Neural progenitor cell (in vitro differentiated cells): ENCODE data around the gene EXD3. TPM values are rescaled to one million over a fixed set of nuclear protein-coding genes. Genes with fewer than 3 reads are reported as not detected.
A peak's percentile ranks its signal among the peaks of the same experiment; 100 is the strongest.
"Not testable (repeated sequence)": the region's sequence is repeated elsewhere in the genome, so short reads cannot be mapped to it uniquely, and the experiment has no call there.

Experiments used
- DNase-seq: peaks from one replicate; pipeline ENCODE4 v3.0.0-alpha.2; 2016; ENCODE audit warnings: low spot score
- H2AFZ ChIP-seq: fragments of 200-600 bp; sonication (generic); replicated peaks from 2 replicates; pipeline ENCODE4 v1.6.1; 2016; ENCODE audit warnings: antibody characterized with exemption
- H3F3A ChIP-seq: fragments of 200-600 bp; sonication (generic); 2 replicates; pipeline ENCODE4 v1.6.1; 2016; ENCODE audit warnings: antibody characterized with exemption, low read depth
- H3K27ac ChIP-seq: fragments of 200-600 bp; sonication (generic); 2 replicates; pipeline ENCODE4 v1.5.1; 2016; ENCODE audit warnings: mild to moderate bottlenecking
- H3K27me3 ChIP-seq: fragments of 200-600 bp; sonication (generic); 2 replicates; pipeline ENCODE4 v1.6.1; 2016; ENCODE audit warnings: mild to moderate bottlenecking, moderate library complexity
- H3K36me3 ChIP-seq: fragments of 200-600 bp; sonication (generic); 2 replicates; pipeline ENCODE4 v1.5.1; 2016
- H3K4me1 ChIP-seq: fragments of 200-600 bp; sonication (generic); 2 replicates; pipeline ENCODE4 v1.6.1; 2016; ENCODE audit warnings: mixed run types
- H3K4me2 ChIP-seq: fragments of 200-600 bp; sonication (generic); 2 replicates; pipeline ENCODE4 v1.6.1; 2016
- H3K4me3 ChIP-seq: fragments of 200-600 bp; sonication (generic); 2 replicates; pipeline ENCODE4 v1.5.1; 2016
- H3K79me2 ChIP-seq: fragments of 200-600 bp; sonication (generic); 2 replicates; pipeline ENCODE4 v1.6.1; 2016; ENCODE audit warnings: low read depth
- H3K9ac ChIP-seq: fragments of 200-600 bp; sonication (generic); 2 replicates; pipeline ENCODE4 v1.6.1; 2016
- H3K9me3 ChIP-seq: fragments of 200-600 bp; sonication (generic); 2 replicates; pipeline ENCODE4 v1.5.1; 2016; ENCODE audit warnings: low read depth
- H4K20me1 ChIP-seq: fragments of 200-600 bp; sonication (generic); 2 replicates; pipeline ENCODE4 v1.6.1; 2016; ENCODE audit warnings: low read depth
- H3K27ac Mint-ChIP-seq: 3 replicates; pipeline ENCODE4 v1.8.0; 2021; ENCODE audit warnings: mixed read lengths
- H3K27me3 Mint-ChIP-seq: 2 replicates; pipeline ENCODE4 v1.8.0; 2022; ENCODE audit warnings: low read depth, mild to moderate bottlenecking, inconsistent platforms, moderate library complexity, mixed read lengths; ENCODE audit not compliant: insufficient read depth
- H3K36me3 Mint-ChIP-seq: 3 replicates; pipeline ENCODE4 v1.8.0; 2021; ENCODE audit warnings: mixed read lengths
- H3K4me1 Mint-ChIP-seq: 3 replicates; pipeline ENCODE4 v1.8.0; 2021; ENCODE audit warnings: mixed read lengths
- H3K4me3 Mint-ChIP-seq: 3 replicates; pipeline ENCODE4 v1.8.0; 2021; ENCODE audit warnings: mild to moderate bottlenecking, moderate library complexity, mixed read lengths
- H3K9me3 Mint-ChIP-seq: 3 replicates; pipeline ENCODE4 v1.8.0; 2020; ENCODE audit warnings: mixed read lengths
- EZH2 ChIP-seq: fragments of 200-600 bp; sonication (generic); IDR thresholded peaks from 2 replicates; pipeline ENCODE4 v1.6.1; 2017; ENCODE audit warnings: antibody characterized with exemption, mild to moderate bottlenecking, moderate library complexity
- EZH2phosphoT487 ChIP-seq: fragments of 200-600 bp; sonication (generic); IDR thresholded peaks from 2 replicates; pipeline ENCODE4 v1.6.1; 2017; ENCODE audit warnings: antibody characterized with exemption
- total RNA-seq: library from RNA; depleted of rRNA; stranded (reverse); fragments of >200 nt; gene quantifications from 2 replicates; pipeline ENCODE4 v1.2.3, GENCODE V29; 2015; ENCODE audit warnings: low replicate concordance
- TF ChIP-seq, protein P1 (sequence below): fragments of 200-600 bp; sonication (generic); IDR thresholded peaks from 2 replicates; pipeline ENCODE4 v1.5.1; 2017; ENCODE audit warnings: antibody characterized with exemption, mild to moderate bottlenecking

The EXD3 gene
- total RNA-seq, 1 donor from 2014 or later, result 4.7 TPM

DNA sequence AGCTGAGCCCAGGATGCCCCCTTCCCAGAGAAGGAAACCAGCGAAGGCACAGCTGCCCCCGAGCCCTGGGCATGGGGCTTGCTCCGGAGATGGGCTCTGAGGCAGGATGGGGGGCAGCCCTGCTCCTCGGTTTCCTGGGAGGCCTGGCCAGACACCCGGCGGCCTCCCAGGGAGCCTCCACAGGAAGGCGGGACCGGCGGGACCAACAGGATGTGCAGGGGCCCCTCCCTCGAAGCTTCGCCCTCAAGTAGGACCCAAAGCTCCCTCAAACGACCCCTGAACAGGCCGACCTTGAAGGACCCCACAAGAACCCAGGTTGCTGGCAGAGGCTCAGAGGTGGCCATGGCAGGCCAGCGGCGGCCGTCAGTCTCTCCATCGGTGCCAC is 11.7 kb downstream of the EXD3 start:
- H3K4me1 Mint-ChIP-seq, result peaks cover 5% of the 10 kb centered on the region
- H3F3A ChIP-seq, result no peaks in the 10 kb centered on the region
- no peak overlapping the region for H3K4me3 Mint-ChIP-seq
- H3K27ac Mint-ChIP-seq, result no peak overlapping the region
- DNase-seq, result no peak
- H3K9me3 ChIP-seq, result no peaks in the 10 kb centered on the region
- peaks cover 2% of the 10 kb centered on the region for H3K27me3 Mint-ChIP-seq
- no peaks in the 10 kb centered on the region for H3K36me3 ChIP-seq
- no peaks in the 10 kb centered on the region for H3K36me3 Mint-ChIP-seq
- peaks cover 13% of the 10 kb centered on the region for H3K4me1 ChIP-seq
- no peak overlapping the region for H3K4me3 ChIP-seq
- no peak for TF ChIP-seq EZH2
- TF ChIP-seq EZH2phosphoT487, result no peak
- H3K79me2 ChIP-seq, result no peaks in the 10 kb centered on the region
- no peak overlapping the region for H3K9ac ChIP-seq
- H3K4me2 ChIP-seq, result no peak overlapping the region
- no peak overlapping the region for H3K27ac ChIP-seq
- H2AFZ ChIP-seq, result no peak overlapping the region
- H3K9me3 Mint-ChIP-seq, result no peaks in the 10 kb centered on the region
- peaks cover 6% of the 10 kb centered on the region for H3K27me3 ChIP-seq
- H4K20me1 ChIP-seq, result peaks cover 19% of the 10 kb centered on the region

DNA sequence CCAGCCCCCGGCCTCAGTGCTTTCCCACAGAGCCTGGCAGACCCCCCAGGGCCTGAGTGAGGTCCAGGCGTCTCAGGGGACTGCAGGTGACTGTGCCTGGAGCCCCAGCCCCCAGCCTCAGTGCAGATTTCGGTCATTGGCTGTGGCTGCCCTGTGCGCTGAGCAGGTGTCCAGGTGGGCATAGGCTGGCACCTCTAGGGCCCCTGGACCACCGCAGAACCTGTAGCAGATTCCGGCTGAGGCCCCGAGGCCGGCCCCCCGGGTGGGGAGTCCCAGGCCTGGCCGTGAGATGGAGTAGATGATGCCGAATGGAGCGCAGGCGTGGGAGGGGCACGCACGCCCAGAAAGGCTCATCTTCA is 12.1 kb downstream of the EXD3 start:
- Histone ChIP-seq H3K4me3 (no peak overlapping the region), H3K9me3 (no peaks in the 10 kb centered on the region), H3F3A (no peaks in the 10 kb centered on the region), H3K36me3 (no peaks in the 10 kb centered on the region), H3K4me2 (no peak overlapping the region), H3K79me2 (no peaks in the 10 kb centered on the region), H3K9ac (no peak overlapping the region), H4K20me1 (peaks cover 23% of the 10 kb centered on the region), H3K4me1 (peaks cover 13% of the 10 kb centered on the region), H3K27me3 (peaks cover 10% of the 10 kb centered on the region), H2AFZ (no peak overlapping the region), H3K27ac (no peak overlapping the region)
- no peak for DNase-seq
- Mint-ChIP-seq H3K4me1 (peaks cover 8% of the 10 kb centered on the region), H3K4me3 (no peak overlapping the region), H3K36me3 (no peaks in the 10 kb centered on the region), H3K27me3 (peaks cover 2% of the 10 kb centered on the region), H3K9me3 (no peaks in the 10 kb centered on the region), H3K27ac (no peak overlapping the region)
- TF ChIP-seq EZH2phosphoT487, result no peak
- no peak for TF ChIP-seq EZH2
- TF ChIP-seq, protein P1, sequence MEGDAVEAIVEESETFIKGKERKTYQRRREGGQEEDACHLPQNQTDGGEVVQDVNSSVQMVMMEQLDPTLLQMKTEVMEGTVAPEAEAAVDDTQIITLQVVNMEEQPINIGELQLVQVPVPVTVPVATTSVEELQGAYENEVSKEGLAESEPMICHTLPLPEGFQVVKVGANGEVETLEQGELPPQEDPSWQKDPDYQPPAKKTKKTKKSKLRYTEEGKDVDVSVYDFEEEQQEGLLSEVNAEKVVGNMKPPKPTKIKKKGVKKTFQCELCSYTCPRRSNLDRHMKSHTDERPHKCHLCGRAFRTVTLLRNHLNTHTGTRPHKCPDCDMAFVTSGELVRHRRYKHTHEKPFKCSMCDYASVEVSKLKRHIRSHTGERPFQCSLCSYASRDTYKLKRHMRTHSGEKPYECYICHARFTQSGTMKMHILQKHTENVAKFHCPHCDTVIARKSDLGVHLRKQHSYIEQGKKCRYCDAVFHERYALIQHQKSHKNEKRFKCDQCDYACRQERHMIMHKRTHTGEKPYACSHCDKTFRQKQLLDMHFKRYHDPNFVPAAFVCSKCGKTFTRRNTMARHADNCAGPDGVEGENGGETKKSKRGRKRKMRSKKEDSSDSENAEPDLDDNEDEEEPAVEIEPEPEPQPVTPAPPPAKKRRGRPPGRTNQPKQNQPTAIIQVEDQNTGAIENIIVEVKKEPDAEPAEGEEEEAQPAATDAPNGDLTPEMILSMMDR, result no peak

DNA sequence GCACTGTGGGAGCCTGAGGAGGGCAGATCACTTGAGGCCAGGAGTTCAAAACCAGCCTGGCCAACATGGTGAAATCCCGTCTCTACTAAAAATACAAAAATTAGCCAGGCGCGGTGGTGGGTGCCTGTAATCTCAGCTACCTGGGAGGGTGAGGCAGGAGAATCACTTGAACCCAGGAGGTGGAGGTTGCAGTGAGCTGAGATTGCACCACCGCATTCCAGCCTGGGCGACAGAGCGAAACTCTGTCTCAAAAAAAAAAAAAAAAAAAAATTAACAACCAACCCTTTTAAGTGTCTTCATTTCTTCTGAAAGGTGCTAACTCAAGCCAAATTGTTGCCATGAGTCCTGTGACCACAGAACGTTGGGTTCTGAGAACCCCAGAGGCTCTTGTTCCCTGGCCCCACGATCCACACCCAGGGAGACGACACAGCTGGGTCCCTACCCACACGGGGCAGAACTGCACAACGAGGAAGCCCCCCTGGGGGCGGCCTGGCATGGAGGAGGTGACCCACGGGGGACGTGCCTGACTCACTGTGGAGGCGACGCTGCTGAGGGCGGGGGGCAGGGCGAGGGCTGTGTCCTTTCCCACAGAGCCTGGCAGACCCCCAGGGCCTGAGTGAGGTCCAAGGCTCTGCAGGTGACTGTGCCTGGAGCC is 12.6 kb downstream of the EXD3 start:
- not testable (repeated sequence) for H3F3A ChIP-seq, H3K4me3 Mint-ChIP-seq, H2AFZ ChIP-seq, H3K36me3 ChIP-seq, H3K36me3 Mint-ChIP-seq, H3K27ac ChIP-seq, DNase-seq, H3K9me3 Mint-ChIP-seq, H3K4me3 ChIP-seq, H3K9me3 ChIP-seq, H3K9ac ChIP-seq, H3K27me3 ChIP-seq, H3K27ac Mint-ChIP-seq, H3K79me2 ChIP-seq, H3K27me3 Mint-ChIP-seq, H3K4me2 ChIP-seq
- H3K4me1 ChIP-seq, result peaks cover 13% of the 10 kb centered on the region
- peaks cover 26% of the 10 kb centered on the region for H4K20me1 ChIP-seq
- peaks cover 12% of the 10 kb centered on the region for H3K4me1 Mint-ChIP-seq

DNA sequence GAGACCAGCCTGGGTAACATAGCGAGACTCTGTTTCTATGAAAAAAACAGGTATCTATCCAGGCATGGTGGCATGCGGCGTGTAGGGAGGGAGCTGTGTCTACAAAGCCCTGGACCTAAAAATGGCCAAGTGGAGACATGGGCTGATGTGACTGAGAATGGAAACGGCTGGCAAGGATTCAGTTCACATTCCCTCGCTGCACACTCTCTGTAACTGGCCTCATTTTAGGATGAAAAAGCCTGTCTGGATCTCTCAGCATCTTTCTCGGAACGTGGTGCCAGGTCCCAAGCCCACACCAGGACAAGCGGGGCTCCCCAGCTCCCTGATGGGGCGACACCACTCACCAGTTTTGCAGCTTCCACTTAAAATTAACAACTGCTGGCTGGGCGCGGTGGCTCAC is 13.4 kb downstream of the EXD3 start:
- H2AFZ ChIP-seq, result no peak overlapping the region
- H3K27ac Mint-ChIP-seq, result peak overlapping the region; percentile 53
- no peaks in the 10 kb centered on the region for H3K36me3 Mint-ChIP-seq
- peaks cover 32% of the 10 kb centered on the region for H4K20me1 ChIP-seq
- H3K9me3 Mint-ChIP-seq, result no peaks in the 10 kb centered on the region
- no peaks in the 10 kb centered on the region for H3K36me3 ChIP-seq
- no peak for DNase-seq
- TF ChIP-seq, protein P1, result no peak
- TF ChIP-seq EZH2 (no peak), EZH2phosphoT487 (no peak)
- no peaks in the 10 kb centered on the region for H3F3A ChIP-seq
- H3K79me2 ChIP-seq, result no peaks in the 10 kb centered on the region
- peaks cover 13% of the 10 kb centered on the region for H3K4me1 ChIP-seq
- no peak overlapping the region for H3K4me3 ChIP-seq
- H3K9me3 ChIP-seq, result no peaks in the 10 kb centered on the region
- H3K4me3 Mint-ChIP-seq, result no peak overlapping the region
- peaks cover 10% of the 10 kb centered on the region for H3K27me3 ChIP-seq
- H3K4me1 Mint-ChIP-seq, result peaks cover 12% of the 10 kb centered on the region
- no peak overlapping the region for H3K9ac ChIP-seq
- no peak overlapping the region for H3K27ac ChIP-seq
- H3K4me2 ChIP-seq, result no peak overlapping the region
- peaks cover 2% of the 10 kb centered on the region for H3K27me3 Mint-ChIP-seq
